ENCODE data around the gene ARRB2.

The ARRB2 gene

GRCh38 chr17:4769628-4770027 is 59.2 kb downstream of the ARRB2 start:
- no peak overlapping the region for H3K4me3 ChIP-seq (replicated peaks; ENCODE audit: low read depth, low read length)
- no peak for TF ChIP-seq CTCF (IDR thresholded peaks at IDR 0.05; ENCODE audit: low read depth, low read length, missing control alignments)
- DNase-seq (ENCODE audit: extremely low read depth, low read depth) = no peak

All from HFF-Myc (cell line).